SK-N-SH (cell line): ENCODE results near the gene COG8. TPM values are rescaled to one million over a fixed set of nuclear protein-coding genes. Genes with fewer than 3 reads are reported as not detected.
"Not testable (repeated sequence)": the region's sequence is repeated elsewhere in the genome, so short reads cannot be mapped to it uniquely, and the experiment has no call there.

ENCODE experiments used
- CTCF ChIA-PET: fragments of 300-600, 350-600 bp; formaldehyde crosslinking; extraction: SDS; loops from one replicate; lab custom pipeline; 2021; lab: Yijun Ruan, JAX
- POLR2A ChIA-PET: fragments of 350-600 bp; sonication (Branson Sonifier 250); formaldehyde crosslinking; extraction: SDS; loops from one replicate; lab custom pipeline; 2020; ENCODE audit warnings: antibody characterized with exemption, inconsistent platforms; lab: Yijun Ruan, JAX
- DNase-seq: peaks from one replicate; pipeline ENCODE4 v3.0.0; 2012
- H2AFZ ChIP-seq: fragments of 200-600 bp; sonication (generic); 2 replicates; pipeline ENCODE4 v1.8.1; 2016; ENCODE audit warnings: antibody characterized with exemption, mild to moderate bottlenecking, low read depth
- H3F3A ChIP-seq: fragments of 200-600 bp; sonication (generic); replicated peaks from 2 replicates; pipeline ENCODE3; 2016; ENCODE audit warnings: antibody characterized with exemption, mild to moderate bottlenecking; ENCODE audit not compliant: insufficient read depth
- H3K27ac ChIP-seq, 2 experiments: fragments of 200-500 bp in 1 of 2; fragments of 200-600 bp in 1 of 2; sonication (Bioruptor generic) in 1 of 2; sonication (generic), shearing (Covaris generic) in 1 of 2; 2 replicates each; pipeline versions ENCODE4 v1.5.1 to v1.6.1; 2014 to 2016; ENCODE audit warnings: low read depth in 2 of 2, inconsistent platforms in 1 of 2, low read length in 1 of 2, mild to moderate bottlenecking in 1 of 2, mixed read lengths in 1 of 2
- H3K27me3 ChIP-seq: fragments of 200-600 bp; sonication (generic), shearing (Covaris generic); 2 replicates; pipeline ENCODE4 v1.6.1; 2016; ENCODE audit warnings: mixed run types; ENCODE audit not compliant: insufficient read depth
- H3K36me3 ChIP-seq, 2 experiments: fragments of 200-500 bp in 1 of 2; fragments of 200-600 bp in 1 of 2; sonication (Bioruptor generic) in 1 of 2; sonication (generic) in 1 of 2; replicated peaks in 1 of 2; 2 replicates each; pipeline versions ENCODE3 to v1.5.1; 2014 to 2016; ENCODE audit warnings: low read length in 1 of 2, mild to moderate bottlenecking in 1 of 2; ENCODE audit not compliant: insufficient read depth in 2 of 2, control insufficient read depth in 1 of 2
- H3K4me1 ChIP-seq, 2 experiments: fragments of 200-500 bp in 1 of 2; fragments of 200-600 bp in 1 of 2; sonication (Bioruptor generic) in 1 of 2; sonication (generic), shearing (Covaris generic) in 1 of 2; 2 replicates each; pipeline versions ENCODE4 v1.5.1 to v1.6.1; 2014 to 2016; ENCODE audit warnings: low read depth in 1 of 2, low read length in 1 of 2, mixed run types in 1 of 2; ENCODE audit not compliant: insufficient read depth in 2 of 2, control insufficient read depth in 1 of 2
- H3K4me2 ChIP-seq: fragments of 200-600 bp; sonication (generic), shearing (Covaris generic); 2 replicates; pipeline ENCODE4 v1.6.1; 2017; ENCODE audit warnings: mixed run types
- H3K4me3 ChIP-seq, 2 experiments: fragments of 200-500 bp in 1 of 2; fragments of 200-600 bp in 1 of 2; sonication (Bioruptor generic) in 1 of 2; sonication (generic), shearing (Covaris generic) in 1 of 2; 2 replicates each; pipeline versions ENCODE4 v1.5.1 to v1.8.1; 2014 to 2016; ENCODE audit warnings: low read depth in 2 of 2, inconsistent platforms in 1 of 2, low read length in 1 of 2, mild to moderate bottlenecking in 1 of 2, mixed read lengths in 1 of 2, moderate library complexity in 1 of 2
- H3K79me2 ChIP-seq: fragments of 200-600 bp; sonication (generic); 2 replicates; pipeline ENCODE4 v1.8.1; 2017; ENCODE audit warnings: mild to moderate bottlenecking; ENCODE audit not compliant: insufficient read depth
- H3K9ac ChIP-seq: fragments of 200-600 bp; sonication (generic); 2 replicates; pipeline ENCODE4 v1.6.1; 2017; ENCODE audit warnings: mixed run types
- H3K9me2 ChIP-seq: fragments of 200-600 bp; sonication (generic); 2 replicates; pipeline ENCODE4 v1.6.1; 2017; ENCODE audit warnings: mixed run types
- H3K9me3 ChIP-seq: fragments of 200-600 bp; sonication (generic); 2 replicates; pipeline ENCODE4 v1.6.1; 2017; ENCODE audit warnings: mixed run types, mild to moderate bottlenecking, moderate library complexity
- H4K20me1 ChIP-seq: fragments of 200-600 bp; sonication (generic); 2 replicates; pipeline ENCODE4 v1.6.1; 2017; ENCODE audit warnings: mild to moderate bottlenecking, mixed run types; ENCODE audit not compliant: insufficient read depth
- CHD2 ChIP-seq: fragments of 150-350 bp; IDR thresholded peaks from 2 replicates; pipeline ENCODE4 v1.6.1; 2018; ENCODE audit warnings: low read length; ENCODE audit not compliant: partially characterized antibody
- ELF1 ChIP-seq: IDR thresholded peaks from 2 replicates; pipeline ENCODE4 v1.4.0; 2012
- EP300 ChIP-seq, 2 experiments: IDR thresholded peaks; 2 replicates each; pipeline versions ENCODE4 v1.4.0 to v1.6.1; 2012; ENCODE audit warnings: borderline replicate concordance in 1 of 2, low read depth in 1 of 2, low read length in 1 of 2
- EZH2phosphoT487 ChIP-seq: fragments of 200-600 bp; sonication (generic); IDR thresholded peaks from 2 replicates; pipeline ENCODE4 v1.6.1; 2017; ENCODE audit warnings: low read depth, mixed run types, mild to moderate bottlenecking, antibody characterized with exemption, moderate library complexity, borderline replicate concordance
- GABPA ChIP-seq: IDR thresholded peaks from 2 replicates; pipeline ENCODE4 v1.4.0; 2012; ENCODE audit warnings: low read depth, mild to moderate bottlenecking
- MAX ChIP-seq: IDR thresholded peaks from 2 replicates; pipeline ENCODE4 v1.4.0; 2012; ENCODE audit warnings: low read depth
- MXI1 ChIP-seq: IDR thresholded peaks from 2 replicates; pipeline ENCODE4 v1.6.1; 2012; ENCODE audit warnings: mild to moderate bottlenecking, low read depth, low read length, improper control_type of control experiment
- NRF1 ChIP-seq: IDR thresholded peaks from 2 replicates; pipeline ENCODE4 v1.6.1; 2012; ENCODE audit warnings: low read depth, mild to moderate bottlenecking, low read length
- RAD21 ChIP-seq: IDR thresholded peaks from 2 replicates; pipeline ENCODE4 v1.6.1; 2012; ENCODE audit warnings: mild to moderate bottlenecking, low read length
- RCOR1 ChIP-seq: fragments of 150-350 bp; IDR thresholded peaks from 2 replicates; pipeline ENCODE4 v1.6.1; 2017; ENCODE audit warnings: antibody characterized with exemption, low read length
- REST ChIP-seq: IDR thresholded peaks from 2 replicates; pipeline ENCODE4 v1.6.1; 2012; ENCODE audit warnings: mild to moderate bottlenecking, low read depth, low read length, moderate library complexity
- SIN3A ChIP-seq: IDR thresholded peaks from 2 replicates; pipeline ENCODE4 v1.6.1; 2012; ENCODE audit warnings: low read depth, mild to moderate bottlenecking, low read length, moderate library complexity, borderline replicate concordance
- WGBS: methylation state at CpG from one replicate; pipeline ENCODE4 v1.1.6; 2017; ENCODE audit warnings: low lambda C conversion rate; 5-methylcytosine and 5-hydroxymethylcytosine counted together
- polyA plus RNA-seq, 3 experiments: library from polyadenylated mRNA; depleted of rRNA; stranded (reverse); fragments of >200 nt; gene quantifications; 2 replicates each; pipeline ENCODE4 v1.2.3, GENCODE V29; 2012

COG8 gene
- polyA plus RNA-seq, 1 of the 3 experiments (the other 2 are of a cell fraction), result 30.2 TPM

GRCh38 chr16:69294051-69294450 lies 45.3 kb downstream of the COG8 start (continued):
- no peak for TF ChIP-seq REST
- TF ChIP-seq RCOR1, result no peak
- TF ChIP-seq MXI1, result no peak
- no peak for TF ChIP-seq NRF1
- no peak for TF ChIP-seq MAX
- TF ChIP-seq EP300 (IDR thresholded peaks at IDR 0.05; ENCODE audit: borderline replicate concordance in 1 of 2, low read depth in 1 of 2, low read length in 1 of 2), result no peak

- Histone ChIP-seq H3K9me3 (no peaks in the 10 kb centered on the region), H3F3A (no peaks in the 10 kb centered on the region), H3K4me1 (no peaks in the 10 kb centered on the region), H4K20me1 (no peaks in the 10 kb centered on the region), H3K79me2 (peaks cover 11% of the 10 kb centered on the region; the same call in 1 of the 2 replicates), H3K27me3 (no peaks in the 10 kb centered on the region), H3K27ac (no peak overlapping the region), H3K9ac (no peak overlapping the region), H3K36me3 (peaks cover 0 to 30% of the 10 kb centered on the region in 2 experiments), H3K9me2 (no peaks in the 10 kb centered on the region), H3K4me2 (no peak overlapping the region), H2AFZ (no peak overlapping the region), H3K4me3 (no peak overlapping the region)
- ChIA-PET CTCF (interaction anchor here (1.8 kb wide), 1 partner anchor 143 kb away, joined by 9 read pairs; no protein-coding TSS in a partner anchor), POLR2A (no interaction called here)
- no peak for DNase-seq
- no peak for TF ChIP-seq RCOR1
- TF ChIP-seq EZH2phosphoT487, result no peak
- TF ChIP-seq GABPA, result no peak
- no peak for TF ChIP-seq RAD21
- TF ChIP-seq CHD2, result no peak
- TF ChIP-seq ELF1, result no peak
- TF ChIP-seq SIN3A, result no peak
- 81% methylated on average over 3 of the region's 3 CpGs for WGBS
Measured at GRCh38 chr16:69293401-69293800, 46.0 kb downstream of the COG8 start.

GRCh38 chr16:69291657-69292056 lies 47.7 kb downstream of the COG8 start:
- POLR2A ChIA-PET, H3F3A ChIP-seq, H3K9me3 ChIP-seq, H3K9ac ChIP-seq, H3K4me2 ChIP-seq, H3K27me3 ChIP-seq, H2AFZ ChIP-seq, H3K4me3 ChIP-seq, H4K20me1 ChIP-seq, H3K9me2 ChIP-seq, DNase-seq, H3K4me1 ChIP-seq, H3K27ac ChIP-seq, CTCF ChIA-PET: not testable (repeated sequence)
- 96% methylated on average over 9 of the region's 9 CpGs for WGBS
- Histone ChIP-seq H3K36me3 (peaks cover 0 to 29% of the 10 kb centered on the region in 2 experiments), H3K79me2 (peaks cover 18% of the 10 kb centered on the region; the same call in 1 of the 2 replicates)
